Measurements from ENCODE around the gene SERPINE1.

The SERPINE1 gene

GRCh38 chr7:101160910-101161309, 34.0 kb downstream of the SERPINE1 start:
- no peak overlapping the region for H3K4me3 ChIP-seq (ENCODE audit: low read depth, low read length)

GRCh38 chr7:101161692-101162471, 35.0 kb downstream of the SERPINE1 start:
- H3K4me3 ChIP-seq (ENCODE audit: low read depth, low read length), result no peak overlapping the region
- no peak for DNase-seq (ENCODE audit: low read depth)
- no peak for TF ChIP-seq CTCF (conservative IDR thresholded peaks at IDR 0.05; ENCODE audit: low read depth, low read length)

More at GRCh38 chr7:101160910-101161309, 34.0 kb downstream of the SERPINE1 start:
- no peak for TF ChIP-seq CTCF (conservative IDR thresholded peaks at IDR 0.05; ENCODE audit: low read depth, low read length)
- no peak for DNase-seq (ENCODE audit: low read depth)

- peak overlapping the region; percentile 24 for H3K4me3 ChIP-seq (ENCODE audit: low read depth, low read length)
- peak; percentile 54 for DNase-seq (ENCODE audit: low read depth)
- TF ChIP-seq CTCF (conservative IDR thresholded peaks at IDR 0.05; ENCODE audit: low read depth, low read length), result no peak
Measured at GRCh38 chr7:101162551-101163278, 35.8 kb downstream of the SERPINE1 start.

GRCh38 chr7:101163279-101164070, 36.6 kb downstream of the SERPINE1 start:
- TF ChIP-seq CTCF (conservative IDR thresholded peaks at IDR 0.05; ENCODE audit: low read depth, low read length), result no peak
- H3K4me3 ChIP-seq (ENCODE audit: low read depth, low read length), result peak overlapping the region; percentile 42
- DNase-seq (ENCODE audit: low read depth), result no peak

- H3K4me3 ChIP-seq (ENCODE audit: low read depth, low read length), result peak overlapping the region; percentile 17
- TF ChIP-seq CTCF (conservative IDR thresholded peaks at IDR 0.05; ENCODE audit: low read depth, low read length), result no peak
- DNase-seq (ENCODE audit: low read depth), result peak; percentile 77
Measured at GRCh38 chr7:101164071-101164840, 37.4 kb downstream of the SERPINE1 start.
